K562 (cell line): ENCODE measurements around the gene NOCT. TPM values are rescaled to one million over a fixed set of nuclear protein-coding genes. Genes with fewer than 3 reads are reported as not detected.

ENCODE experiments used
- FIP1L1 ChIP-seq: fragments of 200-400 bp; formaldehyde crosslinking; IDR thresholded peaks from 2 replicates; pipeline ENCODE4 v1.6.1; 2018; ENCODE audit warnings: mild to moderate bottlenecking, low read depth, low read length; ENCODE audit not compliant: poor library complexity, severe bottlenecking
- JUN ChIP-seq, 2 experiments: sonication (generic) in 1 of 2; formaldehyde crosslinking in 1 of 2; IDR thresholded peaks; 2 replicates each; pipeline versions ENCODE4 v1.6.1 to v1.8.0; 2012 to 2022; ENCODE audit warnings: borderline replicate concordance in 2 of 2, mild to moderate bottlenecking in 2 of 2, improper control_type of control experiment in 1 of 2, low read depth in 1 of 2, low read length in 1 of 2, missing genetic modification reagents in 1 of 2
- KHSRP ChIP-seq: fragments of 450-650 bp; IDR thresholded peaks from 2 replicates; pipeline ENCODE4 v1.6.1; 2017
- KLF13 ChIP-seq: fragments of 450-650 bp; IDR thresholded peaks from 2 replicates; pipeline ENCODE4 v1.6.1; 2016; ENCODE audit warnings: missing genetic modification characterization, low read depth, mild to moderate bottlenecking, missing compliant biosample characterization, moderate library complexity, borderline replicate concordance
- NFIC ChIP-seq: fragments of 450-650 bp; IDR thresholded peaks from 2 replicates; pipeline ENCODE4 v1.6.1; 2017; ENCODE audit warnings: mild to moderate bottlenecking, inconsistent platforms
- SMARCA4 ChIP-seq: fragments of 450-650 bp; IDR thresholded peaks from 2 replicates; pipeline ENCODE4 v1.6.1; 2016
- U2AF1 ChIP-seq: fragments of 200-400 bp; formaldehyde crosslinking; optimal IDR thresholded peaks from 2 replicates; pipeline ENCODE3; 2017; ENCODE audit warnings: mild to moderate bottlenecking, low read depth, low read length, moderate library complexity
- ZNF124 ChIP-seq: sonication (generic); formaldehyde crosslinking; IDR thresholded peaks from 2 replicates; pipeline ENCODE4 v1.8.1; 2022; ENCODE audit warnings: missing genetic modification reagents
- ZNF24 ChIP-seq: fragments of 450-650 bp; IDR thresholded peaks from 2 replicates; pipeline ENCODE4 v1.6.1; 2016
- ZNF551 ChIP-seq: fragments of 250-450 bp; sonication (Bioruptor Pico); IDR thresholded peaks from 2 replicates; pipeline ENCODE4 v1.5.0; 2021; ENCODE audit warnings: mild to moderate bottlenecking, moderate library complexity
- polyA plus RNA-seq, 8 experiments: library from polyadenylated mRNA; depleted of rRNA in 4 of 8; stranded (reverse) in 5 of 8; unstranded in 3 of 8; fragments of >200 nt; fragmentation: Nextera tagmentation in 2 of 8; fragmentation: Illumina TruSeq in 1 of 8; extraction: Ambion mirVana in 2 of 8; extraction: Trizol in 1 of 8; gene quantifications; 2 replicates each; pipeline versions ENCODE4 v1.2.1 to v1.2.3, GENCODE V29; 2011 to 2014; ENCODE audit warnings: inconsistent platforms in 1 of 8, missing spikeins in 1 of 8
- total RNA-seq, 7 experiments: library from RNA; depleted of rRNA in 6 of 7; stranded (reverse); fragments of >200 nt in 6 of 7; fragmentation: Illumina TruSeq in 2 of 7; extraction: Trizol in 2 of 7; gene quantifications; 2 replicates each; pipeline versions ENCODE4 v1.2.1 to v1.2.3, GENCODE V29; 2011 to 2021; ENCODE audit warnings: low replicate concordance in 1 of 7
- TF ChIP-seq, protein P1 (sequence below): fragments of 200-600 bp; sonication (generic); IDR thresholded peaks from one replicate; pipeline ENCODE4 v1.6.1; 2012; ENCODE audit warnings: mild to moderate bottlenecking, low read depth, low read length, inconsistent platforms
- TF ChIP-seq, protein P2 (sequence below): fragments of 250-450 bp; sonication (Bioruptor Pico); IDR thresholded peaks from 2 replicates; pipeline ENCODE4 v1.8.0; 2022; ENCODE audit warnings: moderate library complexity, mild to moderate bottlenecking, inconsistent platforms
- TF ChIP-seq, protein P3 (sequence below): fragments of 450-650 bp; IDR thresholded peaks from 2 replicates; pipeline ENCODE4 v1.6.1; 2016; ENCODE audit warnings: borderline replicate concordance

Gene NOCT
- total and polyA plus RNA-seq, 9 of the 15 experiments (the other 6 are each of a cell fraction or from before 2014, with no cell fraction given): 1.3 to 20.2 (median 11.1) TPM

DNA sequence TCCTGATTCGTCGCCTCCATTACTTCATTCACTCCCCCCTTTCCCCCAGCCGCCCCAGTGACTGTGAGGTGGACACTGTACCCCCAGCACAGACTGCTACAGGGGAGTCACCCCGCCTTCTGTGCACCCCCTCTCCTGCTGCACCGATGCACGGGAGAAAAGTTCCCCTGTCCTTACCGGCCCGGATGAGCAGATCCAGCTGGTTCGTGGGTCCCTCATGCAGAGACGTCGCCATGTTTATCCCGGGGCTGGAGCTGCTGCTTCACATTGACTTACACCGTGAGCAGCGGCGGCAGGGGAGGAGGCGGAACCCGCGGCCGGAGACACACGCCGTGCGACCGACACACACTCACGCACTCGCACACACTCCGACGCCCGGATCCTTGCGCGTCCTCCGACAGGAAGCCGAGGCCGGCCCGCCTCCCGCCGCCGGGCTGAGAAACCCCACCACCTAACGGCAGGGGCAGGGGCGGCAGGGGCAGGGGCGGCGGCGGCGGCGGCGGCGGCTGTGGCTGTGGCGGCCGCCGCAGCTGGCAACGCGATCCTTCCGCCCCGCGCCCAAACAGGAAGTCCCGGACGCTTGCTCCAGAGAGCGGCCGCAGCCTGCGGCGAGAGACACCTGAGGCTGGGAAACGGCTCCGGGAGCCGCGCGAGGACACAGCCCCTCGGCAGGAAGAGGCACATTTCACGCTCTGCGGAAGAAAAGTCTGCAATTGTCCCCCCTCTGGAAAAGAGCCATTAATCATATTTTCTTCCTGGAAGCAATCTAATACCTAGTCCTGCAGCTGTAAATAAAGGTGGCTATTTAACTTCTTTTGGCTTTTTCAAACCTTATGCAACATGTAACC lies 68.6 kb downstream of the NOCT start (continued):
- TF ChIP-seq, protein P1, sequence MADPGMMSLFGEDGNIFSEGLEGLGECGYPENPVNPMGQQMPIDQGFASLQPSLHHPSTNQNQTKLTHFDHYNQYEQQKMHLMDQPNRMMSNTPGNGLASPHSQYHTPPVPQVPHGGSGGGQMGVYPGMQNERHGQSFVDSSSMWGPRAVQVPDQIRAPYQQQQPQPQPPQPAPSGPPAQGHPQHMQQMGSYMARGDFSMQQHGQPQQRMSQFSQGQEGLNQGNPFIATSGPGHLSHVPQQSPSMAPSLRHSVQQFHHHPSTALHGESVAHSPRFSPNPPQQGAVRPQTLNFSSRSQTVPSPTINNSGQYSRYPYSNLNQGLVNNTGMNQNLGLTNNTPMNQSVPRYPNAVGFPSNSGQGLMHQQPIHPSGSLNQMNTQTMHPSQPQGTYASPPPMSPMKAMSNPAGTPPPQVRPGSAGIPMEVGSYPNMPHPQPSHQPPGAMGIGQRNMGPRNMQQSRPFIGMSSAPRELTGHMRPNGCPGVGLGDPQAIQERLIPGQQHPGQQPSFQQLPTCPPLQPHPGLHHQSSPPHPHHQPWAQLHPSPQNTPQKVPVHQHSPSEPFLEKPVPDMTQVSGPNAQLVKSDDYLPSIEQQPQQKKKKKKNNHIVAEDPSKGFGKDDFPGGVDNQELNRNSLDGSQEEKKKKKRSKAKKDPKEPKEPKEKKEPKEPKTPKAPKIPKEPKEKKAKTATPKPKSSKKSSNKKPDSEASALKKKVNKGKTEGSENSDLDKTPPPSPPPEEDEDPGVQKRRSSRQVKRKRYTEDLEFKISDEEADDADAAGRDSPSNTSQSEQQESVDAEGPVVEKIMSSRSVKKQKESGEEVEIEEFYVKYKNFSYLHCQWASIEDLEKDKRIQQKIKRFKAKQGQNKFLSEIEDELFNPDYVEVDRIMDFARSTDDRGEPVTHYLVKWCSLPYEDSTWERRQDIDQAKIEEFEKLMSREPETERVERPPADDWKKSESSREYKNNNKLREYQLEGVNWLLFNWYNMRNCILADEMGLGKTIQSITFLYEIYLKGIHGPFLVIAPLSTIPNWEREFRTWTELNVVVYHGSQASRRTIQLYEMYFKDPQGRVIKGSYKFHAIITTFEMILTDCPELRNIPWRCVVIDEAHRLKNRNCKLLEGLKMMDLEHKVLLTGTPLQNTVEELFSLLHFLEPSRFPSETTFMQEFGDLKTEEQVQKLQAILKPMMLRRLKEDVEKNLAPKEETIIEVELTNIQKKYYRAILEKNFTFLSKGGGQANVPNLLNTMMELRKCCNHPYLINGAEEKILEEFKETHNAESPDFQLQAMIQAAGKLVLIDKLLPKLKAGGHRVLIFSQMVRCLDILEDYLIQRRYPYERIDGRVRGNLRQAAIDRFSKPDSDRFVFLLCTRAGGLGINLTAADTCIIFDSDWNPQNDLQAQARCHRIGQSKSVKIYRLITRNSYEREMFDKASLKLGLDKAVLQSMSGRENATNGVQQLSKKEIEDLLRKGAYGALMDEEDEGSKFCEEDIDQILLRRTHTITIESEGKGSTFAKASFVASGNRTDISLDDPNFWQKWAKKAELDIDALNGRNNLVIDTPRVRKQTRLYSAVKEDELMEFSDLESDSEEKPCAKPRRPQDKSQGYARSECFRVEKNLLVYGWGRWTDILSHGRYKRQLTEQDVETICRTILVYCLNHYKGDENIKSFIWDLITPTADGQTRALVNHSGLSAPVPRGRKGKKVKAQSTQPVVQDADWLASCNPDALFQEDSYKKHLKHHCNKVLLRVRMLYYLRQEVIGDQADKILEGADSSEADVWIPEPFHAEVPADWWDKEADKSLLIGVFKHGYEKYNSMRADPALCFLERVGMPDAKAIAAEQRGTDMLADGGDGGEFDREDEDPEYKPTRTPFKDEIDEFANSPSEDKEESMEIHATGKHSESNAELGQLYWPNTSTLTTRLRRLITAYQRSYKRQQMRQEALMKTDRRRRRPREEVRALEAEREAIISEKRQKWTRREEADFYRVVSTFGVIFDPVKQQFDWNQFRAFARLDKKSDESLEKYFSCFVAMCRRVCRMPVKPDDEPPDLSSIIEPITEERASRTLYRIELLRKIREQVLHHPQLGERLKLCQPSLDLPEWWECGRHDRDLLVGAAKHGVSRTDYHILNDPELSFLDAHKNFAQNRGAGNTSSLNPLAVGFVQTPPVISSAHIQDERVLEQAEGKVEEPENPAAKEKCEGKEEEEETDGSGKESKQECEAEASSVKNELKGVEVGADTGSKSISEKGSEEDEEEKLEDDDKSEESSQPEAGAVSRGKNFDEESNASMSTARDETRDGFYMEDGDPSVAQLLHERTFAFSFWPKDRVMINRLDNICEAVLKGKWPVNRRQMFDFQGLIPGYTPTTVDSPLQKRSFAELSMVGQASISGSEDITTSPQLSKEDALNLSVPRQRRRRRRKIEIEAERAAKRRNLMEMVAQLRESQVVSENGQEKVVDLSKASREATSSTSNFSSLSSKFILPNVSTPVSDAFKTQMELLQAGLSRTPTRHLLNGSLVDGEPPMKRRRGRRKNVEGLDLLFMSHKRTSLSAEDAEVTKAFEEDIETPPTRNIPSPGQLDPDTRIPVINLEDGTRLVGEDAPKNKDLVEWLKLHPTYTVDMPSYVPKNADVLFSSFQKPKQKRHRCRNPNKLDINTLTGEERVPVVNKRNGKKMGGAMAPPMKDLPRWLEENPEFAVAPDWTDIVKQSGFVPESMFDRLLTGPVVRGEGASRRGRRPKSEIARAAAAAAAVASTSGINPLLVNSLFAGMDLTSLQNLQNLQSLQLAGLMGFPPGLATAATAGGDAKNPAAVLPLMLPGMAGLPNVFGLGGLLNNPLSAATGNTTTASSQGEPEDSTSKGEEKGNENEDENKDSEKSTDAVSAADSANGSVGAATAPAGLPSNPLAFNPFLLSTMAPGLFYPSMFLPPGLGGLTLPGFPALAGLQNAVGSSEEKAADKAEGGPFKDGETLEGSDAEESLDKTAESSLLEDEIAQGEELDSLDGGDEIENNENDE: no peak
- TF ChIP-seq, protein P2, sequence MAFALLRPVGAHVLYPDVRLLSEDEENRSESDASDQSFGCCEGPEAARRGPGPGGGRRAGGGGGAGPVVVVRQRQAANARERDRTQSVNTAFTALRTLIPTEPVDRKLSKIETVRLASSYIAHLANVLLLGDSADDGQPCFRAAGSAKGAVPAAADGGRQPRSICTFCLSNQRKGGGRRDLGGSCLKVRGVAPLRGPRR (CRISPR knock-in tag): no peak
- TF ChIP-seq, protein P3, sequence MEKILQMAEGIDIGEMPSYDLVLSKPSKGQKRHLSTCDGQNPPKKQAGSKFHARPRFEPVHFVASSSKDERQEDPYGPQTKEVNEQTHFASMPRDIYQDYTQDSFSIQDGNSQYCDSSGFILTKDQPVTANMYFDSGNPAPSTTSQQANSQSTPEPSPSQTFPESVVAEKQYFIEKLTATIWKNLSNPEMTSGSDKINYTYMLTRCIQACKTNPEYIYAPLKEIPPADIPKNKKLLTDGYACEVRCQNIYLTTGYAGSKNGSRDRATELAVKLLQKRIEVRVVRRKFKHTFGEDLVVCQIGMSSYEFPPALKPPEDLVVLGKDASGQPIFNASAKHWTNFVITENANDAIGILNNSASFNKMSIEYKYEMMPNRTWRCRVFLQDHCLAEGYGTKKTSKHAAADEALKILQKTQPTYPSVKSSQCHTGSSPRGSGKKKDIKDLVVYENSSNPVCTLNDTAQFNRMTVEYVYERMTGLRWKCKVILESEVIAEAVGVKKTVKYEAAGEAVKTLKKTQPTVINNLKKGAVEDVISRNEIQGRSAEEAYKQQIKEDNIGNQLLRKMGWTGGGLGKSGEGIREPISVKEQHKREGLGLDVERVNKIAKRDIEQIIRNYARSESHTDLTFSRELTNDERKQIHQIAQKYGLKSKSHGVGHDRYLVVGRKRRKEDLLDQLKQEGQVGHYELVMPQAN: peak; percentile 93
- TF ChIP-seq ZNF551 (CRISPR knock-in tag) (no peak), FIP1L1 (no peak), ZNF124 (CRISPR knock-in tag) (no peak), SMARCA4 (no peak), JUN (IDR thresholded peaks at IDR 0.05; ENCODE audit: borderline replicate concordance, low read depth, low read length) (0 out of 2 replicates have a peak, but pooled peaks have one; percentile 31), JUN (CRISPR knock-in tag; IDR thresholded peaks at IDR 0.05; ENCODE audit: borderline replicate concordance) (no peak), NFIC (no peak), KHSRP (no peak), U2AF1 (no peak), ZNF24 (peak; percentile 41; the same call in 1 of the 2 replicates), KLF13 (tag) (peak; percentile 51; the same call in 1 of the 2 replicates)
